Liver (tissue), 3 donors: Measurements from ENCODE around the gene KCNQ4.

Experiments used
- EGR1 ChIP-seq, 2 donors: IDR thresholded peaks; 2 replicates each; pipeline ENCODE4 v1.6.1; 2016 to 2018; ENCODE audit warnings: antibody characterized with exemption in 2 of 2, low read depth in 2 of 2
- FOXA1 ChIP-seq: IDR thresholded peaks from 2 replicates; pipeline ENCODE4 v1.6.1; 2016; ENCODE audit warnings: antibody characterized with exemption
- RXRA ChIP-seq, 2 donors: IDR thresholded peaks; 2 replicates each; pipeline ENCODE4 v1.6.1; 2017 to 2018; ENCODE audit warnings: antibody characterized with exemption in 2 of 2, mild to moderate bottlenecking in 1 of 2
- SP1 ChIP-seq: IDR thresholded peaks from 2 replicates; pipeline ENCODE4 v1.6.1; 2018; ENCODE audit warnings: antibody characterized with exemption, mild to moderate bottlenecking
- TAF1 ChIP-seq: conservative IDR thresholded peaks from 2 replicates; pipeline ENCODE4 v1.6.1; 2016; ENCODE audit warnings: antibody characterized with exemption, mild to moderate bottlenecking
- TF ChIP-seq, protein P1 (sequence below): IDR thresholded peaks from 2 replicates; pipeline ENCODE4 v1.6.1; 2016; ENCODE audit warnings: antibody characterized with exemption
- TF ChIP-seq, protein P2 (sequence below): fragments of 150-350 bp; IDR thresholded peaks from 2 replicates; pipeline ENCODE4 v1.5.1; 2017; ENCODE audit warnings: improper control_type of control experiment, low read depth, low read length; ENCODE audit not compliant: missing input control
- TF ChIP-seq, protein P3 (sequence below): IDR thresholded peaks from 2 replicates; pipeline ENCODE4 v1.6.1; 2016; ENCODE audit warnings: antibody characterized with exemption, mild to moderate bottlenecking
- TF ChIP-seq, protein P4 (sequence below): IDR thresholded peaks from 2 replicates; pipeline ENCODE4 v1.6.1; 2016; ENCODE audit warnings: antibody characterized with exemption
- donor health status: healthy.
- donor health status: healthy.

DNA sequence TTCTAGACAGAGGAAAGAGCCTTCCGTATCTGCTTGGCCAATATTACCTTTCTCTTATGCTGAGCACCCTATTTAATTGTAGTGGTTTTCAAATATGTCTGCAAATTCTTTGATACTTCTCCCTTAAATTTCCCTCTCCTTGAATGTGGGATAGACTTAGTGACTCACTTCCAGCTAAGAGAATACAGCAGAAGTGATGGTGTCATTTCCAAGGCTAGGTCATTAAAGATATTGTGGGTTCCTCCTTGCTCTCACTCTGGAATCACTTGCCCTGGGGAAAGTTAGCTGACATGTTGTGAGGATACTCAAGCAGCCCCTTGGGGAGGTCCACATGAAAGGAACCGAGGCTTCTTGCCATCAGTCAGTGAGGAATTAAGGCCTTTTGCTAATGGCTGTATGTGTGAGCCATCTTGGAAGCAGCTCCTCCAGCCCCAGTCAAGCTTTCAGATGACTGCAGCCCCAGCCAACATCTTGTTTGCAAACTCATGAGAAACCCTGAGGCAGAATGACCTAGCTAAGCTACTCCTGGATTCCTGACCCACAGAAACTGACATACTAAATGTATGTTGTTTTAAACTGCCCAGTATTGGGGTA, 86.6 kb downstream of the KCNQ4 start:
- TF ChIP-seq, protein P1, sequence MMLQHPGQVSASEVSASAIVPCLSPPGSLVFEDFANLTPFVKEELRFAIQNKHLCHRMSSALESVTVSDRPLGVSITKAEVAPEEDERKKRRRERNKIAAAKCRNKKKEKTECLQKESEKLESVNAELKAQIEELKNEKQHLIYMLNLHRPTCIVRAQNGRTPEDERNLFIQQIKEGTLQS: no peak
- TF ChIP-seq, protein P2, sequence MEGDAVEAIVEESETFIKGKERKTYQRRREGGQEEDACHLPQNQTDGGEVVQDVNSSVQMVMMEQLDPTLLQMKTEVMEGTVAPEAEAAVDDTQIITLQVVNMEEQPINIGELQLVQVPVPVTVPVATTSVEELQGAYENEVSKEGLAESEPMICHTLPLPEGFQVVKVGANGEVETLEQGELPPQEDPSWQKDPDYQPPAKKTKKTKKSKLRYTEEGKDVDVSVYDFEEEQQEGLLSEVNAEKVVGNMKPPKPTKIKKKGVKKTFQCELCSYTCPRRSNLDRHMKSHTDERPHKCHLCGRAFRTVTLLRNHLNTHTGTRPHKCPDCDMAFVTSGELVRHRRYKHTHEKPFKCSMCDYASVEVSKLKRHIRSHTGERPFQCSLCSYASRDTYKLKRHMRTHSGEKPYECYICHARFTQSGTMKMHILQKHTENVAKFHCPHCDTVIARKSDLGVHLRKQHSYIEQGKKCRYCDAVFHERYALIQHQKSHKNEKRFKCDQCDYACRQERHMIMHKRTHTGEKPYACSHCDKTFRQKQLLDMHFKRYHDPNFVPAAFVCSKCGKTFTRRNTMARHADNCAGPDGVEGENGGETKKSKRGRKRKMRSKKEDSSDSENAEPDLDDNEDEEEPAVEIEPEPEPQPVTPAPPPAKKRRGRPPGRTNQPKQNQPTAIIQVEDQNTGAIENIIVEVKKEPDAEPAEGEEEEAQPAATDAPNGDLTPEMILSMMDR: no peak
- TF ChIP-seq, protein P3, sequence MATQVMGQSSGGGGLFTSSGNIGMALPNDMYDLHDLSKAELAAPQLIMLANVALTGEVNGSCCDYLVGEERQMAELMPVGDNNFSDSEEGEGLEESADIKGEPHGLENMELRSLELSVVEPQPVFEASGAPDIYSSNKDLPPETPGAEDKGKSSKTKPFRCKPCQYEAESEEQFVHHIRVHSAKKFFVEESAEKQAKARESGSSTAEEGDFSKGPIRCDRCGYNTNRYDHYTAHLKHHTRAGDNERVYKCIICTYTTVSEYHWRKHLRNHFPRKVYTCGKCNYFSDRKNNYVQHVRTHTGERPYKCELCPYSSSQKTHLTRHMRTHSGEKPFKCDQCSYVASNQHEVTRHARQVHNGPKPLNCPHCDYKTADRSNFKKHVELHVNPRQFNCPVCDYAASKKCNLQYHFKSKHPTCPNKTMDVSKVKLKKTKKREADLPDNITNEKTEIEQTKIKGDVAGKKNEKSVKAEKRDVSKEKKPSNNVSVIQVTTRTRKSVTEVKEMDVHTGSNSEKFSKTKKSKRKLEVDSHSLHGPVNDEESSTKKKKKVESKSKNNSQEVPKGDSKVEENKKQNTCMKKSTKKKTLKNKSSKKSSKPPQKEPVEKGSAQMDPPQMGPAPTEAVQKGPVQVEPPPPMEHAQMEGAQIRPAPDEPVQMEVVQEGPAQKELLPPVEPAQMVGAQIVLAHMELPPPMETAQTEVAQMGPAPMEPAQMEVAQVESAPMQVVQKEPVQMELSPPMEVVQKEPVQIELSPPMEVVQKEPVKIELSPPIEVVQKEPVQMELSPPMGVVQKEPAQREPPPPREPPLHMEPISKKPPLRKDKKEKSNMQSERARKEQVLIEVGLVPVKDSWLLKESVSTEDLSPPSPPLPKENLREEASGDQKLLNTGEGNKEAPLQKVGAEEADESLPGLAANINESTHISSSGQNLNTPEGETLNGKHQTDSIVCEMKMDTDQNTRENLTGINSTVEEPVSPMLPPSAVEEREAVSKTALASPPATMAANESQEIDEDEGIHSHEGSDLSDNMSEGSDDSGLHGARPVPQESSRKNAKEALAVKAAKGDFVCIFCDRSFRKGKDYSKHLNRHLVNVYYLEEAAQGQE: no peak
- TF ChIP-seq SP1 (no peak), EGR1 (IDR thresholded peaks at IDR 0.05; ENCODE audit: low read depth in 2 of 2) (no peak), TAF1 (no peak), FOXA1 (no peak), RXRA (IDR thresholded peaks at IDR 0.05) (no peak)
- TF ChIP-seq, protein P4, sequence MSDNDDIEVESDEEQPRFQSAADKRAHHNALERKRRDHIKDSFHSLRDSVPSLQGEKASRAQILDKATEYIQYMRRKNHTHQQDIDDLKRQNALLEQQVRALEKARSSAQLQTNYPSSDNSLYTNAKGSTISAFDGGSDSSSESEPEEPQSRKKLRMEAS: no peak
